GM18505 (cell line): Measurements from ENCODE around the gene GPX7.

Source experiments
- ATAC-seq: cut with Tn5 transposase; IDR thresholded peaks from one replicate; pipeline ENCODE4 v1.9.1; 2021; ENCODE audit not compliant: unreplicated experiment
- POLR2A ChIP-seq: IDR thresholded peaks from 4 replicates; pipeline ENCODE4 v1.6.1; 2011; ENCODE audit warnings: borderline replicate concordance; ENCODE audit not compliant: insufficient read depth, insufficient read length; ENCODE audit errors: extremely low read depth

The GPX7 gene

GRCh38 chr1:52645261-52645660 lies 43.1 kb downstream of the GPX7 start:
- ATAC-seq = no peak
- TF ChIP-seq POLR2A = no peak

DNA sequence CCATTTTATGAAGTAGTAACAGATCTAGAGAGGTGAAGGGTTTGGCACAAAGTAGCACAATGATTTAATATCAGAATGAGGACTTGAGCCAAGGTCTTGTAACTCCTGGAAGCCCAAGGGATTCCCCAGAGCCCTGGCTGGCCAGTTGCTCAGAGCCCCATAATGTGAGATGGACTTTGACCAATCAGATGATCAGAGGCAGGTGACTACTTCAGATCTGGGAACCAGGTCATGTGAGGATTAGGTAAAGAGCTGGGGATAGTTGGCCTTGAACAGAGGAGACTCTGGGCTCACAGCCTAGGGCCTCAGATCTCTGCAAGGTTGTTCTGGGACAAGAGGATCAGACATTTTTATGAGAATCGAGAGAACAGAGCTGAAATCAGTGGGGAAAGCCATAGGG lies 49.7 kb downstream of the GPX7 start:
- ATAC-seq = no peak
- no peak for TF ChIP-seq POLR2A

DNA sequence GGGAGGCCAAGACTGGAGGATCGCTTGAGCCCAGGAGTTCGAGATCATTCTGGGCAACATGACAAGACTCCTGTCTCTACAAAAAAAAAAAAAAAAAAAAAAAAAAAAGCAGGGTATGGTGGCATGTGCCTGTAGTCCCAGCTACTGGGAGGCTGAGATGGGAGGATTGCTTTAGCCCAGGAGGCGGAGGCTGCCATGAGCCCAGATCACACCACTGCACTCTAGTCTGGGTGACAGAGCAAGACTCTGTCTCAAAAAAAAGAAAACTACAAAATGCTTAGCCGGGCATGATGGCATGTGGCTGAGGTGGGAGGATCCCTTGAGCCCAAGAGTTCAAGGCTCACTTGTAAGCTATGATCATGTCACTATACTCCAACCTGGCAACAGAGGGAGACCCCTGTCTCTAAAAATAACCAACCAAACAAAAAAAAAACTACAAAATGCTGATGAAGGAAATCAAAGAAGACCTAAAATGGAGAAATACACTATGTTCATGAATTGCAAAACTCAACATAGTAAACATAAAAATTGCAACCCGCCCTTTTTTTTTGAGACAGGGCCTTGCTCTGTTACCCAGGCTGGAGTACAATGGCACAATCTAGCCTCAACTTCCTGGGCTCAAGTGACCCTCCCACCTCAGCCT lies 51.2 kb downstream of the GPX7 start:
- no peak for TF ChIP-seq POLR2A
- no peak for ATAC-seq

DNA sequence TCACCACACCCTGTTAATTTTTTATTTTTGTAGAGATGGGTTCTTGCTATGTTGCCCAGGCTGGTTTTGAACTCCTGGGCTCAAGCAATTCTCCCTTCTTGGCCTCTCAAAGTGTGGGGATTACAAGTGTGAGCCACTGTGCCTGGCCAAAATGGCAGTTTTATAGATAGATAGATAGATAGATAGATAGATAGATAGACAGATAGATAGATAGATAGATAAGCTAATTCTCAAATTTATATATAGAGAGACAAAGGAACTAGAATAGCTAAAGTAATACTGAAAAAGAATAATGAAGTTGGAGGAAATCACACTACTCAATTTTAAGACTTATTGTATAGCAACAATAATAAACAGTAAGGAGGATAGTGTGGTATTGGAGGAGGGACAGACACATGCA lies 51.9 kb downstream of the GPX7 start:
- no peak for TF ChIP-seq POLR2A
- no peak for ATAC-seq

DNA sequence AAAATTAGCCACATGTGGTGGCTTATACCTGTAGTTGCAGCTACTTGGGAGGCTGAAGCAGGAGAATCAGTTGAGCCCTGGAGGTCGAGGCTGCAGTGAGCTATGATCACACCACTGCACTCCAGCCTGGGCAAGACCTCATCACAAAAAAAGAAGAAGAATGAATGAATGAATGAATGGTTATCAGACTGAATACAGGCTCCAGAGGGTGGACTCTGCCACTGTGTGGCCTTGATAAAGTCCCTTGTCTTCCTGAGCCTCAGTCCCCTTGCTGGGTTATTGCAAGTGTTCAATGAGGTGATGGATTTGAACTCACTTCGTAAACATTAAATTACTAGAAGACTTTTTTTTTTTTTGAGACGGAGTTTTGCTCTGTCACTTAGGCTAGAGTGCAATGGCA lies 55.5 kb downstream of the GPX7 start:
- TF ChIP-seq POLR2A = no peak
- ATAC-seq = no peak
